Hematopoietic multipotent progenitor cell treated with erythropoietin and hydrocortisone succinate and interleukin-3 and kit ligand, for 15 days (in vitro differentiated cells): ENCODE results near the gene LDHD.
"Not testable (repeated sequence)": the region's sequence is repeated elsewhere in the genome, so short reads cannot be mapped to it uniquely, and the experiment has no call there.

Experiments
- DNase-seq: peaks from one replicate; pipeline ENCODE4 v3.0.0-alpha.2; 2015; ENCODE audit warnings: low spot score

LDHD gene

DNA sequence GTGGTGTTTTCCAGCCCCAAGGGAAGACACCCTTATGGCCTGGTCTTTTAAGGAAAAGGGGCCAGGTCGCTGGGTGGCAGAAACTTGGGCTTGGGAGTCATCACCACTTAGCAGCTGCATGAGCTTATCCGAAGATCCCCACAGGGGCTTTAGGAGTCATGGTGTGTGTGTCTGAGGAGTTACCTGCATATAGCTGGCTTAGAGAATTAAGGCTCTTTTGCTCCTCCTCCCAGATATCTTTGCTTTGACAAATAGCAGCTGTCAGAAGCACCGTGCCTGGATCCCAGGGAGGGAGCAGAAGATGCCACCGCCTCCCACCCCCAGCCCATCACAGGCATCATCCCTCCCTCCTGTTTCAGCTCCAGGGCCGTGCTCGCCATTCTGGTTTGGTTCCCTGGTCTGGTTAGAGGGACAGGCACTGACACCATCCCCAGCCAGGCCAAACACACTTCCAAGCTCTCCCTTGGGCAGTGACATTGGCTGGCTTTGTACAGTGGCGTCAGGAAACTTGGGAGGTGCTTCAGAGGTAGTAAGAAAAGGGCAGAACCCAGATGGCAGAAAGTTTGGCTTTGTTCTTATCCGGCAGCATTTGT, 17.4 kb downstream of the LDHD start:
- DNase-seq = no peak

- DNase-seq = no peak
Measured at GRCh38 chr16:75097941-75098901, 18.4 kb downstream of the LDHD start.

- no peak for DNase-seq
Measured at GRCh38 chr16:75097191-75097761, 19.3 kb downstream of the LDHD start.

GRCh38 chr16:75096656-75097055, 19.9 kb downstream of the LDHD start:
- no peak for DNase-seq

DNA sequence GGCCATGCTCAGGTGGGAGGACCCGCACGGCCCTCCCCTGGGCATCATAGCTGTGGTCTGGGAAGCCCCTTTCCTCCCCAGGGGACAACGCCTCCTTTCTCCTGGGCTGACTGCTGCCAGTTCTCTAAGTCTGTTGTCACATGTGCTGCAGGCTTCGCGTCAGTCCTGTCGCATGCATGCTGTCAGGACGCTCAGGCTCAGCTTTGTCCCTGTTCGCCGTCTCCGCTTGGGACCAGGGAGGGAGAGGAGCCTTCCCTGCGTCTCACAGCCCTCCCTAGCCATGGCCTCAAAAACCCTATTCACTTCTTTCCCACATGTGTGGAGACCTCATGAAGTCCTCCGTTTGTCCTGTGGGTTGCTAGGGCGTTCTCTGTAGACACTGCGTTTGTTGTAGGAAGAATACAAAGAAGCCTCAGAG, 21.4 kb downstream of the LDHD start:
- no peak for DNase-seq

GRCh38 chr16:75093598-75094540, 22.7 kb downstream of the LDHD start:
- DNase-seq = no peak

DNA sequence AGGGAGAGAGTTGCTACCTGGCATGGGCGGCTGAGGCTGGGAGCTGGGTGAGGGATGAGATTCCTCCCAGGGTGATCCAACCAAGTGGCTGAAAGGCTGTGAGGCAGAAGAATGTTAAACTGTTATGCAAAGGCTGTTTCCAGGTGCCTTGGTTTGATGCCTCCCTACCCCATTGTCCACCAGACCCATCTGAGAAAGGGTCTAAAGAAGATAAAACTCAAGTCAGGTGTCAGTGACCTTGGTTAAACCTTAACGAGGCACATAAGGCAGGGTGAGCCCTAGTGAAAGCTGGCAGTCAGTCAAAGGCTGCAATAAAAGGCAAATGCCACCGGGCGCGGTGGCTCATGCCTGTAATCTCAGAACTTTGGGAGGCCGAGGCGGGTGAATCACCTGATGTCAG, 23.8 kb downstream of the LDHD start:
- no peak for DNase-seq

GRCh38 chr16:75091619-75092018, 25.0 kb downstream of the LDHD start:
- not testable (repeated sequence) for DNase-seq

DNA sequence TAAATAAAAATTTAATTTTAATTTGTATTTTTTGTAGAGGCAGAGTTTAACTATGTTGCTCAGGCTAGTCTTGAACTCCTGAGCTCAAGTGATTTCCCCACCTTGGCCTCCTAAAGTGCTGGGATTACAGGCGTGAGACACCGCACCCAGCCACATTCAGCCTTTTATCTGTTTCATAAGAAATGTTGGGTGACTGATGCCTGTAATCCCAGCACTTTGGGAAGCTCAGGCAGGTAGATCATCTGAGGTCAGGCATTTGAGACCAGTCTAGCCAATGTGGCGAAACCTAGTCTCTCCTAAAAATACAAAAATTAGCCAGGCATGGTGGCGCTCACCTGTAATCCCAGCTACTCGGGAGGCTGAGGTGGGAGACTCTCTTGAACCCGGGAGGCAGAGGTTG, 25.7 kb downstream of the LDHD start:
- DNase-seq = not testable (repeated sequence)

DNA sequence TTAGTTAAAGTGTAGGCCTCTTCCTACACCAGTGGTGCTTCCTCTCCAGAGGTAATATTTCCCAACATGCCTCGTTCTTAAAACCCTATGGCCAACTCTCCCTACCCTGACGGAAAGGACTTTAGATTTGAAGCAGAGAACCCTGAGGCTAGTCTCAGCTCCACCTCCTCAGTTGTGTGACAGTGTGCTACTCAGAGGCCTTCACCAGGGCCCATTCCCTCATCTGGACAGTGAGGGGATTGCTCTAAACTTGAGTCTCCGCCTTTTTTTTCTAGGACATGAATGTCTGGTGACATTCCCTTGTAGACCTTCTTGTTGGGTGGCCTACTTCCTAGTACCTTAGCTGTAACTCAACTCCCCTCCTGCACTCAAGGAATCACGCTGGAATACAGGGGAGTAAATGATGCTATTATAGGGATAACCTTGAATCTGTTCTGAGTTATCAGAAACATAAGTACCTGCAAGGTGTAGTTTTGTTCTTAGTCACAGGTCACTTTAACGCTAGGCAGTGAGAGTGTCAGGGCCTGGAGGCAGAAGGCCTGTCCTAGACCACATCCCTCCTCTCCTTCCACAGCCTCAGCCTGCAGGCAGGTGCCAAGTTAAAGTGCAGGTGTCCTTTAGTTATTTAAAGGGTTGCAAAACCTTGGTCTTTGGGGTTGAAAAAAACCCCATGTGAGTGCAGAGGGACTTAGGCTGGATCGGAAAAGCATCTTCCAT, 26.9 kb downstream of the LDHD start:
- DNase-seq = no peak

GRCh38 chr16:75088934-75089333, 27.6 kb downstream of the LDHD start:
- DNase-seq = no peak

DNA sequence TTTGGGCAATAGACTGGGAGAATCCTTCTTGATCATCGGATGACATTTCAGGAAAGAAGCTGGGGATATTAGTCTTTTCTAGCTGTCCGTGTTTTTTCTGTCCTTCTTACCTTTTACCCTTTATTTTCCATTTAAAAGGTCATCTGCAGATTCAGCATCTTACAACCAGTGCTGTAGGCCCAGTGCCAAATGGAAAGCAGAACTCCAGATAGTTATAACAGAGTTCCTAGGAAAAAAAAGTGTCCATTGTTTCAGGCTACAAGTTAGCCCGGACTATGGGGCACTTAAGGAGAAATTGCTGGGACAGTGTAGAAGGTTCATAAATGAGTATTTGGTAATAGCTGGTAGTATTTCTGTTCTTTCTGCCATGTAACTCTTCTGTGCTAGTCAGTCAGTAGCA, 28.4 kb downstream of the LDHD start:
- no peak for DNase-seq

DNA sequence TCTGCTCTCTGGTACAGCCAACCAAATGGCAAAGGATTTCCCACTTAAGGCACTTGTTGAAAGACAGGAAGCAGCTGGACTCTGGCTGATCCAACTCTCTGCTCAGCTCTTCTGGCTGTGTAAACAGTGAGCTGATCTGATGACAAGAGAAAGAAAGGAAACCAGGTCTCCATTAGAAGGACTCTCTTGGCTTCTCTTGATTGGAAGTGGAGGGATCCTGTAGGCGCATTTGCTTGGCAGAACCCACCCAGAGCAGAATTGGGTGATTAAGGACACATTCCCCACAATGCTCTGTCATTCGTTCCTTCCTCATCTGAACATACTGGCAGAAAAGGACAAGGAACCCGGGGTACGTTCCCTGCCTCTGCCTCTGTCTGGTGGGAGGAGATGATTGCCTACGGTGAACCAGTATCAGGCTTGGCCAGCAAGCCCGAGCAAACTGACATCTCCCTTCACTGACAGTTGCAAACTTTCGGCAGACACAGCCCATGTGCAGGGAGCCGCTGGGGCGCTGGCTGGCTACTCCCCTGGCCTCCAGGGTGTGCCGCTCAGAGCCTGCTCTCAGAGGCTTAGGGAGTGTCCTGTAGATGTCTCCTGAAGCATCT, 29.1 kb downstream of the LDHD start:
- DNase-seq = peak; percentile 78

DNA sequence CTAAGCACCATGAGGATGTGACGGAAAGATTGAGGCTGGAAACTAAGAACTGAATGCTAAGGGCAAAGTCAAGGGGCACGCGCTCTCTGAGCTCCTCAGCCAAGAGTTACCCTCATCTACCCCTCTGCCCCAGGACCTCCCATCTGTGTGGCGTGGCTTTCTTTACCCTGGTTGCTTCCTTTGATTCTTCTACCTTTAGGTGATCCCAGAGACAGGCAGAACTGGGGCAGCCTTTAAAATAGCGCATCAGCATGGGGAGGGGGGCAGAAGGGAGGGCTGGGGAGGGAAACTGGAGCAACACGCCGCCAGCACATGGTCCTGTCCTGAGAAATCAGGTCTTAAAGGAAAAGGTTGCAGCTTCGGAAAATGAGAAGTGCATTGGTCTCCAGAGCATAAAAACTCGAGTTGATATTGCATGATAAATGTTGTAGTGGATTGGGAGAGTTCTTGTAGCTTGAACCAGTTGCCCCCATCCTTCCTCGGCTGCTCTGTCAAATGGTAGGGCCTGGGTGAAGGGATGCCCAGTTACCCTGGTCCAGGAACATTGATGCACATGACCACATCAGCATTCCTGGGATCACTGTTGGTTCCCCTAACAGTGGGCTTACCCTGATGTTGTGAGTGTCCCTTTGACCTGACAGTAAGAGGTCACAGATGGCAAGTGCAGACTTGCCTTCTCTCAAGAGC, 29.7 kb downstream of the LDHD start:
- DNase-seq = no peak

GRCh38 chr16:75086281-75086680, 30.3 kb downstream of the LDHD start:
- no peak for DNase-seq

DNA sequence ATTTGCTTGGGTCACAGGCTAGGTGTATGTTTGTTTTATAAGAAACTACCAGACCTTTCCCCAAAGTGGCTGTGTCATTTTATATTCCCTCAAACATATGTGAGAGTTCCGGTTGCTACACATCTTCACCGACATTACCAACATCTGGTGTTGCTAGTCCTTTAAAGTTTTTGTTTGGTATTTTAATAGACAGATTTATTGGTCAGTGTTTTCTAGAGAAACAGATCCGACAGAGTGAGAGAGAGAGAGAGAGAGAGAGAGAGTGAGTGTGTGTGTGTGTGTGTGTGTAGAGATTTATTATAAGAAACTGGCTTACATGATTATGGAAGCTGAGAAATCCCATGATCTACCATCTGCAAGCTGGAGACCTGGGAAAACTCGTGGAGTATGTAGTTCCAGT, 31.0 kb downstream of the LDHD start:
- no peak for DNase-seq

DNA sequence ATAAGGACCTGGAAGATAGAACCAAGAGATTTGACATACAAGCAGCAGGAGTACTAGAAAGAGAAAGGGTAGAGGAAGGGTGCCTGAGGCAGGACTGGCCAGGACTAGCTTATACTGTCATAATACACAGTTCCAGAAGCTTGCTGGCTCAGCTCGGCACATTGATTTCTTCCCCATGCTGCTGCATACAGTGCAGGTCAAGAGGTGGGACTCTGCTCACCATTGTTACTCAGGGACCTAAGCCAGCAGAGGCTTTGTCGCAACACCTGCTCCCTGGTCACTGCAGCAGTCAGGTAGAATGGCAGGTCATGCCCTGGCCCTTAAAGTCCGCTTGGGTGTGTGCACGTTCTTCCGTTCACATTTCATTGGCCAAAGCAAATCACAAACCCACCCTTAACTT, 32.8 kb downstream of the LDHD start:
- no peak for DNase-seq

DNA sequence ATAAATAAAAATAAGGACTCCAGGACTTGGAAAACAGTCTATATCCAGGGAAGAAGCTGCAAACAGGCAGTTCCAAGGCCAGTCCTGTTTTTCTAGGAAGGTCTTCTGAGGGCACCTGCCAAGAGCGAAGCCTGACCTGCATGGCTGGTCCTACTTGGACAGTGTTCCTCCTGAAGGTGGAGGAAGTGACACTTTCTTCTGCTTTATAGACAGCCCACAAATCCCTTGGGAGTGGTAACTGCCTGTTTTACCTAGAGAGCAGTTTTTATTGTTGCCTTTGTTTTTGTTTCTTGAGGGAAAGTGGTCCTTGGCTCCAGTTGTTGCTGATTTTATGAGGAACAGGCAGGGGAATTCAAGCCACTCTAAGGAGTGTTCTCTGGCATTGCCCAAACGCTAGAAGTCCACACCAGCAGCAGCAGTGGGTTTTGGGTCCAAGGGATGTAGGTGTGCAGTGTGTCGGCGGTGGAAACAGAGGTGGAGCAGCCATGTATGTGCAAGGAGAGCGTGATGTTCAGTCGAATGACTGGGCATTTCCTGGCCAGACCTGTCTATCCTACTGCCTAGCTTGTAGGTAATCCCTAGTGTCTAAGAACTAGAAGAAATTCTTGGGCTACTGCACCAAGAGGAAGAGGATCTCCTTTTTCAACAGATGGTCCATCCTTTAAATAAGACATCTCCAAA, 35.3 kb downstream of the LDHD start:
- DNase-seq = no peak

- DNase-seq = no peak
Measured at GRCh38 chr16:75080205-75081029, 36.2 kb downstream of the LDHD start.
